GM21786 (cell line): ENCODE measurements around the gene ANK2.
"Not testable (repeated sequence)": the region's sequence is repeated elsewhere in the genome, so short reads cannot be mapped to it uniquely, and the experiment has no call there.

Experiments
- ATAC-seq: cut with Tn5 transposase; IDR thresholded peaks from one replicate; pipeline ENCODE4 v1.9.1; 2021; ENCODE audit not compliant: unreplicated experiment

Gene ANK2

GRCh38 chr4:113050837-113051236 is 1.4 kb downstream of the ANK2 start:
- ATAC-seq, result no peak

- ATAC-seq, result no peak
Measured at GRCh38 chr4:113051361-113051760, 1.9 kb downstream of the ANK2 start.

- peak; percentile 94 for ATAC-seq
Measured at GRCh38 chr4:113052379-113052951, 3.0 kb downstream of the ANK2 start.

- ATAC-seq, result no peak
Measured at GRCh38 chr4:113053883-113054282, 4.4 kb downstream of the ANK2 start.

- ATAC-seq, result no peak
Measured at GRCh38 chr4:113056318-113056717, 6.9 kb downstream of the ANK2 start.

GRCh38 chr4:113057891-113058290 is 8.4 kb downstream of the ANK2 start:
- ATAC-seq, result no peak

GRCh38 chr4:113059449-113060182 is 10.2 kb downstream of the ANK2 start:
- ATAC-seq, result no peak

- ATAC-seq, result no peak
Measured at GRCh38 chr4:113060853-113061252, 11.4 kb downstream of the ANK2 start.

- no peak for ATAC-seq
Measured at GRCh38 chr4:113064244-113064643, 14.8 kb downstream of the ANK2 start.

GRCh38 chr4:113065629-113066028 is 16.2 kb downstream of the ANK2 start:
- no peak for ATAC-seq

GRCh38 chr4:113068771-113069170 is 19.3 kb downstream of the ANK2 start:
- ATAC-seq, result not testable (repeated sequence)

- ATAC-seq, result no peak
Measured at GRCh38 chr4:113069212-113069892, 19.9 kb downstream of the ANK2 start.

- ATAC-seq, result no peak
Measured at GRCh38 chr4:113070755-113071154, 21.3 kb downstream of the ANK2 start.

GRCh38 chr4:113071274-113071673 is 21.8 kb downstream of the ANK2 start:
- no peak for ATAC-seq

GRCh38 chr4:113071805-113072204 is 22.4 kb downstream of the ANK2 start:
- no peak for ATAC-seq

- no peak for ATAC-seq
Measured at GRCh38 chr4:113073451-113074005, 24.1 kb downstream of the ANK2 start.

- ATAC-seq, result no peak
Measured at GRCh38 chr4:113077575-113077974, 28.1 kb downstream of the ANK2 start.

GRCh38 chr4:113078066-113078465 is 28.6 kb downstream of the ANK2 start:
- no peak for ATAC-seq

GRCh38 chr4:113080050-113080449 is 30.6 kb downstream of the ANK2 start:
- ATAC-seq, result peak; percentile 93

GRCh38 chr4:113080624-113081023 is 31.2 kb downstream of the ANK2 start:
- no peak for ATAC-seq

GRCh38 chr4:113083346-113083745 is 33.9 kb downstream of the ANK2 start:
- ATAC-seq, result no peak

- no peak for ATAC-seq
Measured at GRCh38 chr4:113086172-113086695, 36.8 kb downstream of the ANK2 start.
